GM15510 (cell line): ENCODE results near the gene CRY1.

Experiments used
- POLR2A ChIP-seq: IDR thresholded peaks from 3 replicates; pipeline ENCODE4 v1.6.1; 2011; ENCODE audit warnings: borderline replicate concordance; ENCODE audit not compliant: insufficient read length; ENCODE audit errors: extremely low read depth

Gene CRY1

GRCh38 chr12:107093417-107094182 lies at the start of gene CRY1:
Gene CRY1 (minus strand): TSS chr12:107093549. CDS start chr12:107092961, 588 bp downstream.
- TF ChIP-seq POLR2A: peak; percentile 50

GRCh38 chr12:107139787-107140186 lies 46.4 kb upstream of the CRY1 start:
- TF ChIP-seq POLR2A: no peak

DNA sequence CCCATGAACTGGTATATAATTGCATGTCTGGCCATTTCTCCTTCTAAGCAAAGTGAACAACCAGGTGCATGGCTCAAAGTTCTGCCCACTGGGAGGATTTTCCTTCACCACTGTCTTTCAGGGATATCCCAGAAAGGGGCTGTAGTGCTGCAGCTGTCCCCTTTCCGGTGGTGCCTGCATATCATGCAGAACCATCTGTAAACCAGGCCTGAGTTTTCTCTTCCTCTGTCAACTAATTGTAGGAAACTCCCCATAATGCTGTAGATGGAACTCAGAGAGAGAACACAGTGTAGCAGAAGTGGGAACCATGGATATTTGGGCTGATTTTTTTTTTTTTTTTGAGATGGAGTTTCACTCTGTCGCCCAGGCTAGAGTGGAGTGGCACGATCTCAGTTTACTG lies 45.6 kb upstream of the CRY1 start:
- TF ChIP-seq POLR2A: no peak

DNA sequence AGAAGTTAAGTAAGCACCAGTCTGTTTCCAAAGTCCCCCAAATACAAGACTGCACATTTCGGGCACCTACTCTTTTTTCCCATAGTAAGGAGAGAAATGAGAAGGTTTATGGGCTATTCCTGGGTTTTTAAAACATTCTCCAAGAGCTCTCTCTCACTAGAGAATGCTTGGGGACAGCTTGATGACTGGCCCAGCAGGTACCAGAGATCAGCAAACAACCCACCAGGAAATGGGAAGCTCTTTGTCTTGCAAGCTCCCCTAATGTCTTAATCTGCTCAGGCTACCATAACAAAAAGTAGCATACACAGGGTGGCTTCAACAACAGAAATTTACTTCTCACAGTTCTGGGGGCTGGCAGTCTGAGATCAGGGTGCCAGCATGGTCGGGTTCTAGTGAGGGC lies 41.8 kb upstream of the CRY1 start:
- no peak for TF ChIP-seq POLR2A

DNA sequence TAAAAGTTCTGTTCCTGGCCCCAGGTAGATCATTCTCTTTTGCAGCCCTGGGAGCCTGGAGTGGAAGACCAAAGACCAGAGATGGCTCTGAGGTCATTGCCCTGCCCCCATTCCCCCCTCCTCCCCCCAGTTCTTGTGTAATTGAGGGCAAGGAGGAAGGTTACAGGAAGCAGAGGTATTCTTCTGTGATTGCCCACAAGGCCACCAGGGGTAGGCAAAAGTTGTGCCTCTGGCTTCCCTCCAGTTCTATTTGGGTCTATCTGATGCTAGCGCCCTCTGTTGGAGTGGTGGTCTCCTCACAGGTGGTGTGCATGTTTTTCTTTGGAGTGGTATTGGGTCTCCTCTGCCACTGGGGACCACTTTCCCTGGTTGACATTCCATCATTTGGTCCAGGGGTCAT lies 41.2 kb upstream of the CRY1 start:
- no peak for TF ChIP-seq POLR2A

- no peak for TF ChIP-seq POLR2A
Observed at GRCh38 chr12:107133462-107133861, 40.1 kb upstream of the CRY1 start.

DNA sequence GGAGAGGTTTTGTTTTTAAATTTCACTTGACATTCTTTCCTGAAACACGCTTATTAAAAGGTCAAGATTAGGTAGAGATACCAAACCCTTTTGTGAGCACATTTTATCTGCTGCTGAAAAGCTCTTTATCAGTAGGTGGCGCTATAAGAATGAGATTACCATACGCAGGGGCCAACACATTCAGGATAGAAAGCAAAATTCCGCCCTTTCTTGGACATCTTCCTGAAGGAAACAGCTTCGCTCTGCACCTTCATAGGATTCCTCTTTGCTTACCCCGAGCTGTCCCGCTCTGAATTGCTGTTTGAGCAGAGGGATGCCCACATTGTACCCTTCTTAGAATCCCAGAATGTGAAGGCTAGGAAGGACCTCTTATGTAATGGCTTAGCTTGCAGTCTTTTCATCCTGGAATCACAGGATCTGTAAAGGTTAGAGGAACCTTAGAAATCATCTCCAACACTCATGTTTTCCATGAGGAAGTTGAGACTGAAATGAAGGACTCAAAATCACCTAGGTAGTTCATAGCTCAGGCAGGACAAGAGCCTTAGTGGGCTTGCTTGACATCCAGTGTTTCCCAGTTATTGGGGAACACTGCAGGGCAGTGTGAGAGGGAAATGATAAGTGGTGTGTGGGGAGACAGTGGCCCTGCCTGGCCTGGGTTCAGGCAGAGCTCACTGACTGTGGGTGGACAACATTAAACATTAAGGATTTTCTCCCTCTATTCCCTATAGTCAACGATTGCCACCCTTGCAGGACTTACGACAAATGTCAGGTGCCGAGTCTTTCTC lies 38.7 kb upstream of the CRY1 start:
- TF ChIP-seq POLR2A: no peak

DNA sequence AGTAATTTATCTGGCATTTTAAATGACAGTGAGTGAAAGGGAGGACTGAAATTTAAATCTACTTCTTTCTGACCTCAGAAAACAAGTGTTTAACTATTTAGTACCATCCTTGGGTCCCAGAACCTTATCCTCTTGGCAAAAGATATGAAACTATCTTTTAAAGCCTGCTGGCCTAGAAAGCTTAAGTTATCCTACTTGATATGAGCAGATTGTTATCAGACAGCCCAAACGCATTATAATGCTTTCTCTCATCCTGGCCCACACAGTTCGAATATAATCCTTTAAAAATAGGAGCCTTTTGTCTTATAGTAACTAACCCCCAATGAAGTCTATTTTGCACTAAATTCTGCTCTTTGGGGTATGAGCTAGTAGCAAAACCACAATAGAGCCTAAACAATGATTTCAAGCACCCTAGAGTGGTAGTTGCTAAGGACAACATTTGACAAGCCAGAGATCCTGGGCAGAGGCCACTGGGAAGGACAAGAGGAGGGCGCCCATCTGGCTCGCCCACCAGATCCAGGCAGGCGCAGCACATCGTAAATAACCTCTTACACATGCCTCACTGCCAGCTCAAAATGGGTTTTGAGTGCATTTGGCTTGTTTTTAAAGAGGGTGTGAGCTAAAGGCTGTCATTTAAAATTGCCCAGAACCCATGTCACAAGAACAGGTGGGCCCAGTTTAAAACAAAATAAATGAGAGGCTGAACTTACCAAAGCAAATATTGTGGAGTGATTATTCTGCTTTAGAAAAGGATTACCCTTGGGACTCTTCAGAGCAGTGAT lies 37.7 kb upstream of the CRY1 start:
- TF ChIP-seq POLR2A: no peak

DNA sequence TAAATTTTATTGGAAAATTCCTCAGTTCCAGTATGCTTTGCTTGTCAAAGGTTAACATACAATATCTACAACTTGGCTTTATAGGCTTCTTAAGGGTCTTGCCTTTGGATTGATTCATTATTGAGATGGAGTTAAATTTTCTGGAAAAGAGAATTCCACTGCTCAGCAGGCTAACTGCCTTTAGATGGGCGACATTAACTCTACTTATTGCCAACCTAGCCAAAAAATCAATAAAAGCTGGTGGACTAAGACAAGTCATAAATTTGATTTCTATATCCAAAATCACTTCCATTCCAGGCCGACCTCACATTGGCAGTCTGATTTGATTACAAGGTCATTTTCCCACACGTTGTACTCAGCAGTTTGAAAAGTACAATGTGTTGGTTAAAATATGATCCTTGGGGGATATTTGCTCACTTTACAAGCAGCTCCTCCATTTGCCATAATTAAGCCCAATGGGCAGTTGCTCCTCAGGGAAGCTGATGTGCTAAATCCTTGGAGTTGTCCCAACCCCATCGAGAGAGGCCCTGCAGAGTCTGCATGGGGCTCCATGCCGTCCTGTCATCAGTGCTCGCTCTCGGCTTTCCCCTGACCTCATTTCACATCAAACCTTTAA lies 36.1 kb upstream of the CRY1 start:
- no peak for TF ChIP-seq POLR2A

GRCh38 chr12:107127482-107128430 lies 34.4 kb upstream of the CRY1 start:
- TF ChIP-seq POLR2A: no peak

DNA sequence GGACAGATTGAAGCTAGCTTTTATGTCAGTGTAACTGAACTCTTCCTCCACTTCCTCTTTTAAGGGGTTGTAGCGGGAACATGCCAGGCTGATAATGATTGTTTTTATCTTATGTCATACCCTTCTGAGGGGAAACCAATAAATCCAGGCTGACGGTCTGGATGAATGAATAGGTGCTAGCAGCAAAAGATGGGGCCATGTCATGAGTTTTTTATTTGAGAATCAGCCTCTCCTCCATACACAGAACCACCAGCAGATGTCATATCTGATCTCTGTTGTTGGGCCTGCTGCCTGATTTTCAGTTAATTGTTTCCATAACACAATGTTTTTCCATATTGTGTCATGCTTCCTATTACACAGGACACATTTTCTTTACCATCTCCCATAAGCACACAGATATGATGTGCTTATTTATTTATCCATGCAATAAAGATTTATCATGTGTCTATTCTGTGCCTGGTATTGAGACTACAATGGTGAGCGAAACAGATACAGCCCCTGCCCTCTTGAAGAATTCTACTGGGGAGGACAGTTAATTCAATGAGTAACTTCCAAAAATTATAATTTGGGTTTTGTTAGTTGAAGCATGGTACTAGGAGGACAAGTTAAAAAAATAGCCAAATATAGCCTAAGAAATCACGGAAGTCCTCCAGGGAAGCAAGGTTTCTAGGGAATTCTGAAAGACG lies 33.6 kb upstream of the CRY1 start:
- TF ChIP-seq POLR2A: no peak

- no peak for TF ChIP-seq POLR2A
Observed at GRCh38 chr12:107125833-107126232, 32.5 kb upstream of the CRY1 start.

GRCh38 chr12:107122452-107122958 lies 29.2 kb upstream of the CRY1 start:
- TF ChIP-seq POLR2A: no peak

- TF ChIP-seq POLR2A: no peak
Observed at GRCh38 chr12:107119091-107119490, 25.7 kb upstream of the CRY1 start.

DNA sequence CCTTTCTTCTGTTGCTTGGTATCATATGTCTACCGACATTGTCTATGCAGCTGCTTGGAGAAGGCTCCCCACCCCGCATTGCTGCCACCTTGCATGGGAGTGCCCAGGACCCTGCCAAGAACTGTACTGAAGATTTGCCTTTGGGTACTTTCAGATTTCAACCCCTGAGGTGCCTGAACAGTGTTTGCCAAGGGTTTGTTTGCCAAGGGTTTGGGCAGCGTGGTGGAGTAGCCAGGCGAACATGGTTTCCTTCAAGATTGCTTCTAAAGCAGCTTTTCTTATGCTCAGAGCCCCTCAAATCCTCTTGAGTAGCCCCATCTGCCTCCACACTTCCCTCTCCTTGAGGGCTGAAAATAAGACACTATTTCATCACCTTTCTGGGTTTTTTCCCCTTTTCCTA lies 25.3 kb upstream of the CRY1 start:
- TF ChIP-seq POLR2A: no peak
